HG03196 (cell line): ENCODE measurements around the gene ELK1.
"Not testable (repeated sequence)": the region's sequence is repeated elsewhere in the genome, so short reads cannot be mapped to it uniquely, and the experiment has no call there.

ENCODE experiments used
- ATAC-seq: cut with Tn5 transposase; IDR thresholded peaks from one replicate; pipeline ENCODE4 v1.9.1; 2021; ENCODE audit not compliant: unreplicated experiment

Gene ELK1

GRCh38 chrX:47612418-47612817 is 37.9 kb downstream of the ELK1 start:
- ATAC-seq, result no peak

- ATAC-seq, result no peak
Measured at GRCh38 chrX:47611926-47612325, 38.4 kb downstream of the ELK1 start.

DNA sequence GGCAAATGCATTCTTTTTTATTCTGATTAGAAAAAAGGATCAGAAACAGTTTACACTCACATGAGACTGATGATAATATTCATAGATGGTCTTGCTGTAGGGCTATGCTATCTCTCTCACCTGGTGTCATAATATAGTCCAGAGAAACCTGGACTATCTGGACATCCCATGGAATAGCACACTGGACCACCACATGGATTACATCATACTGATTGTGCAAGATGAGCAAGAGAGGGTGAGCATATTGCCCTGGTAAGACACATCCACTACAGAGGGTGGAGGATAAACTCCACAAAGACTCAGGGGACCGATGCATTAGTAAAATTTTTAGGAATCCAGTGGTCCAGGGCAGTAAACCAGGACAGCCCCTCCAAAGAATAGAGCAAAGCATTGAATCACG is 38.9 kb downstream of the ELK1 start:
- no peak for ATAC-seq

GRCh38 chrX:47610511-47610910 is 39.9 kb downstream of the ELK1 start:
- no peak for ATAC-seq

- ATAC-seq, result no peak
Measured at GRCh38 chrX:47608130-47608810, 42.1 kb downstream of the ELK1 start.

DNA sequence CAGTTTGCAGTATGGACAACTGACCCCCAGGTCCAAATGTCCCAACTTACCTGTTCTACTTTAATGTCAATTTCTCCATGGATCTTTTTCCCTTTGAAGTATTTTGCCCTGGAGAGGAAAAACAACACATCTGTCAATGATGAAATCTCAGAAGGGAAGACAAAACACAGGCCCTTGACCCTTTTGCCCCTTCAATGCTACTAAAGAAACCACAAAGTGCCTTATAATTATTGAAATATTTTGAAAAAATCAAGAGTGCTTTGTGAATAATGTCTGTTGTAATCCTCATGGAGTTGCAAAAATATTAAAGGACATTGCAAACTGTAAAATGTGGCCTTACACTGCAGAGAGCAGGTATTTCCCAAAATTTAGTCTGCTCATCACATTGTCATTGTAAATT is 43.3 kb downstream of the ELK1 start:
- ATAC-seq, result no peak

DNA sequence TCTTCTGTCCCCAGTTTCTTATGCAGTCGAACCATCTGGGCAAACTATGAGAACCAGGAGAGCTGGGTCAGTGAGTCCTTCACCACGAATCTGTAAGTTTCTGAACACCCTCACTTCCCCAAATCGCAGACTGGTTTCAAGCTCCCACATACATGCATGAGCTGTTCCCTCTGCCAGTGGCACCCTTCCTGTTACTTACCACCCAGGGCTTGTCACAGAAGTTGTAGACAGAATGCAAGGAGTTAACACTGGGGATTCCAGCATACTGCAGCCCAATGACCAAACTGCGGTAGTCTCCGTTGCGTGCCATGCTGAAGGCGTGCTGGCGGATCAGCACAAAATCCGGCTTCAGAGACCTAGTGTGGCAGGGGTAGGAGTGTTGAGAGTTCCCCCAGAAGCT is 45.3 kb downstream of the ELK1 start:
- ATAC-seq, result no peak

- ATAC-seq, result not testable (repeated sequence)
Measured at GRCh38 chrX:47603125-47603524, 47.2 kb downstream of the ELK1 start.

DNA sequence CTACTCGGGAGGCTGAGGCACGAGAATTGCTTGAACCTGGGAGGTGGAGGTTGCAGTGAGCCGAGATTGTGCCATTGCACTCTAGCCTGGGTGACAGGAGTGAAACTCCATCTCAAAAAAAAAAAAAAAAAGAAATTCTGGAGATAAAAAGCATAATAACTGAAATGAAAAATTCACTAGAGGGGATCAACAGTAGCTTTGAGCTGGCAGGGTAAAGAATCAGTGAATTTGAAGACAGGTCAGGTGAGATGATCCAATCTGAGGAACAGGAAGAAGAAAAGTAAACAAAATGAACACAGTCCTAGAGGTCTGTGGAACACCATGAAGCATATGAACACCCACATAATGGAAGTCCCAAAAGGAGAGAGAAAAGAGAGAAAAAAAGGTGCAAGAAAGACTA is 53.1 kb downstream of the ELK1 start:
- no peak for ATAC-seq

DNA sequence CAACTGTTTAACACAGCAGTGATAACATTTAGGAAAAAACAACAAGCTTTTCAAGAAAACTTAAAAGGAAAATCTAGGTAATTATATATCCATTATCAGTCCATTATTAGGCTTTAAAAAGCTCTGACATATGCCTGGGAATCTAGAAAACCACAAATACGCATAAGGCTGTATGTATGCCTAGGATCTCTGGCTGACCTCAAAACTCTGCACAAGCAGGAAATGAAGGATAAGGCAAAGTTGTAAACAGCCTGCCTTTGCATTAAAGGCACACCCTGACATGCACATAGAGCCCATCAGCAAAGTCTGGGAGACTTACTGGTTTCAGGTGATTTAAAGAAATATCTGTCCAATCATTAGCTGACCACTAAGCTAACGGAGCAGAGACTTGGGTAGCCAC is 54.1 kb downstream of the ELK1 start:
- ATAC-seq, result no peak

DNA sequence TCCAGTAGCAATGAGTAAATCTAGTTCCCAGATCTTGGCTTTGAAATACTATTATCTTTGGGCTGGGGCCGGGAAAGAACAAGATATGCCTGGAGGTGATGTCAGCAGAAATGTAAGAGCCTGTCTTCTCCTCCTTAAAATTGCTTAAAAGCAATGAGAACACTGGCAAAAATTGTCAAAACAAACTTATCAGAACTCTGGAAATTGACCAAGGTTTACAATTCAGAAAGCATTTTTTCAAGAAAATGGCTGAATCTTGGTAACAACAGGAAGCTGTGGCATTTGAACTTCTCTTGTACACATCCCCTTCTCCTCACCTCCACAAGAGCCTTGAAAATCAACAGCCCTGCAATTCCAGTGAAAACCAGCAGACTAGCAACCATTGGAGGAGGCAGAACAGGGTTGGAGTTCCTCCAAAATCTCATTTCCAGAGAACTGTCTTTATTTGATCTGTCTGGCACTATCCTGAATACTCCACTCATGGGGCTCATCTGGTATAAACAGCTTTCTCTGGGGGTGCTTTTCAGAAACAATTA is 54.6 kb downstream of the ELK1 start:
- no peak for ATAC-seq

DNA sequence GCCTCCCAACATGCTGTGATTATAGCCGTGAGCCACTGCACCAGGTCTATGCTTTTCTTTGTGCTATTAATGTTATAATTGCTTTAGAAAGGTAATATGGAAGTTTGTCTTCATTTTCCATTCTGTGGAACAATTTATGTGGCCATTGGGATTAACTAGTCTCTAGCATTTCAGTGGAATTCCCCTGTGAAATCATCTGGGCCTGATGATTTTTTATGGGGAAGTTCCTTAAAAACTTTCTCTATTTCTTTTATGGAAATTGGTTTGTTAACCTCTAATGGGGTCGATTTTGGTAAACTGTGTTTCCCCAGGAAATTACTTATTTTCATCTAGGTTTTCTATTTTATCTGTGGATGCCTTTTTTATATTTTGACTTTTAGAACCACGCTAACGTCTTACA is 56.8 kb downstream of the ELK1 start:
- ATAC-seq, result no peak

DNA sequence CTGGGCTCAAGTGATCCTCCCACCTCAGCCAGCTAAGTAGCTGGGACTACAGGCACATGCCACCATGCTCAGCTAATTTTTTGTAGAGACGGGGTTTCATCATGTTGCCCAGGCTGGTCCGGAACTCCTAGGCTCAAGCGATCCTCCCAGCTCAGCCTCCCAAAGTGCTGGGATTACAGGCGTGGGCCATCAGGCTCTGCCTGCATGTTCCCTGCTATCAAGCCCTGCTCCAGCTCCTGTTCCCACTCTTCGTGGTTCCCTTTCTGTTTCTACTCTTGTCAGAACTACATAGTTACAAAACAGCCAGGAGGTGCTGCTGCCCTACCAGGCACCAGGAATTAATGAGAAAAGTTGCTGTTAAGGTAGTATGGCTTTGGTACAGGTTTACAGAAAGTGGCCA is 59.4 kb downstream of the ELK1 start:
- ATAC-seq, result no peak

GRCh38 chrX:47587906-47588735 is 62.2 kb downstream of the ELK1 start:
- no peak for ATAC-seq

- ATAC-seq, result no peak
Measured at GRCh38 chrX:47587091-47587891, 63.1 kb downstream of the ELK1 start.

- ATAC-seq, result no peak
Measured at GRCh38 chrX:47586043-47586787, 64.1 kb downstream of the ELK1 start.
